Measurements from ENCODE around the gene SPOPL. TPM values are rescaled to one million over a fixed set of nuclear protein-coding genes. Genes with fewer than 3 reads are reported as not detected.

SPOPL gene
- polyA plus RNA-seq, 2 of the 4 experiments (the other 2 are of a cell fraction) = 7.2 to 16.9 TPM

DNA sequence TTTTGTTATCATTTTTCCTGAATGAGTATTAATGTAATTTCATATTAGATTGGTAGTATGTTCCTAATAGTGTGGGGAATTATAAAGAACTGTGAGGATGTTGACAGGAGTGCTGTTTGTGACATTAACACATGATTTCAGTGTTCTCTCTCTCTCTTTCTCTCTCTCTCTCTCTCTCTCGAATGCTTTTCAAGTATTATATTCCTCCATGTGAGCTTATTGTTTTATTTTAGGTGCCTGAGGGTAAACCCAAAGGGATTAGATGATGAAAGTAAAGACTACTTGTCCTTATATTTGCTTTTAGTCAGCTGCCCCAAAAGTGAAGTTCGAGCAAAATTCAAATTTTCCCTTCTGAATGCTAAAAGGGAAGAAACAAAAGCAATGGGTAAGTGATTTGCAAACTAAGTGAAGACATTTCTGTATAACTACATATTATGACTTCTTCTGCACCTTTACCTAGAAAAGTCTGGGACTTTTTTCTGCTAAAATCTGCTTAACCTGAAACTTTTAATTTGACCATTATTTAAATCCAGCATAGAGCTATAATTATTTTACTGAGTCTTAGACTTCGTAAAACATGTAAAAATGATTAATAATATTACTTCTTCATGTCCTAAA is 49.2 kb downstream of the SPOPL start:
- ChIA-PET POLR2A (no interaction called here), CTCF (no interaction called here)
- Histone ChIP-seq H3K9me3 (no peaks in the 10 kb centered on the region), H3K4me2 (no peak overlapping the region), H3K4me1 (no peaks in the 10 kb centered on the region), H3K4me3 (no peak overlapping the region), H3K27ac (no peak overlapping the region)
- FAIRE-seq (no peak), ATAC-seq (no peak), DNase-seq (ENCODE audit: low read depth in 1 of 2, low spot score in 1 of 2) (no peak)
- TF ChIP-seq RARB (CRISPR knock-in tag; IDR thresholded peaks at IDR 0.05) (no peak), FOSL2 (IDR thresholded peaks at IDR 0.05) (no peak), FOSL2 (CRISPR knock-in tag; IDR thresholded peaks at IDR 0.05) (no peak), KDM5A (IDR thresholded peaks at IDR 0.05) (no peak), ZC3H11A (IDR thresholded peaks at IDR 0.05) (no peak), JUNB (IDR thresholded peaks at IDR 0.05) (no peak), EHMT2 (IDR thresholded peaks at IDR 0.05; ENCODE audit: low read depth) (no peak), CBX2 (IDR thresholded peaks at IDR 0.05; ENCODE audit: borderline replicate concordance, low read depth) (no peak), CHD4 (IDR thresholded peaks at IDR 0.05; ENCODE audit: borderline replicate concordance) (no peak), RCOR1 (IDR thresholded peaks at IDR 0.05; ENCODE audit: low read depth, low read length) (no peak)
- TF ChIP-seq, protein P1, sequence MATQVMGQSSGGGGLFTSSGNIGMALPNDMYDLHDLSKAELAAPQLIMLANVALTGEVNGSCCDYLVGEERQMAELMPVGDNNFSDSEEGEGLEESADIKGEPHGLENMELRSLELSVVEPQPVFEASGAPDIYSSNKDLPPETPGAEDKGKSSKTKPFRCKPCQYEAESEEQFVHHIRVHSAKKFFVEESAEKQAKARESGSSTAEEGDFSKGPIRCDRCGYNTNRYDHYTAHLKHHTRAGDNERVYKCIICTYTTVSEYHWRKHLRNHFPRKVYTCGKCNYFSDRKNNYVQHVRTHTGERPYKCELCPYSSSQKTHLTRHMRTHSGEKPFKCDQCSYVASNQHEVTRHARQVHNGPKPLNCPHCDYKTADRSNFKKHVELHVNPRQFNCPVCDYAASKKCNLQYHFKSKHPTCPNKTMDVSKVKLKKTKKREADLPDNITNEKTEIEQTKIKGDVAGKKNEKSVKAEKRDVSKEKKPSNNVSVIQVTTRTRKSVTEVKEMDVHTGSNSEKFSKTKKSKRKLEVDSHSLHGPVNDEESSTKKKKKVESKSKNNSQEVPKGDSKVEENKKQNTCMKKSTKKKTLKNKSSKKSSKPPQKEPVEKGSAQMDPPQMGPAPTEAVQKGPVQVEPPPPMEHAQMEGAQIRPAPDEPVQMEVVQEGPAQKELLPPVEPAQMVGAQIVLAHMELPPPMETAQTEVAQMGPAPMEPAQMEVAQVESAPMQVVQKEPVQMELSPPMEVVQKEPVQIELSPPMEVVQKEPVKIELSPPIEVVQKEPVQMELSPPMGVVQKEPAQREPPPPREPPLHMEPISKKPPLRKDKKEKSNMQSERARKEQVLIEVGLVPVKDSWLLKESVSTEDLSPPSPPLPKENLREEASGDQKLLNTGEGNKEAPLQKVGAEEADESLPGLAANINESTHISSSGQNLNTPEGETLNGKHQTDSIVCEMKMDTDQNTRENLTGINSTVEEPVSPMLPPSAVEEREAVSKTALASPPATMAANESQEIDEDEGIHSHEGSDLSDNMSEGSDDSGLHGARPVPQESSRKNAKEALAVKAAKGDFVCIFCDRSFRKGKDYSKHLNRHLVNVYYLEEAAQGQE (IDR thresholded peaks at IDR 0.05) = no peak
- TF ChIP-seq, protein P2, sequence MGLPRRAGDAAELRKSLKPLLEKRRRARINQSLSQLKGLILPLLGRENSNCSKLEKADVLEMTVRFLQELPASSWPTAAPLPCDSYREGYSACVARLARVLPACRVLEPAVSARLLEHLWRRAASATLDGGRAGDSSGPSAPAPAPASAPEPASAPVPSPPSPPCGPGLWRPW (IDR thresholded peaks at IDR 0.05) = no peak
- WGBS (ENCODE audit: missing lambda C conversion rate) = 76% methylated on average over 3 of the region's 3 CpGs

DNA sequence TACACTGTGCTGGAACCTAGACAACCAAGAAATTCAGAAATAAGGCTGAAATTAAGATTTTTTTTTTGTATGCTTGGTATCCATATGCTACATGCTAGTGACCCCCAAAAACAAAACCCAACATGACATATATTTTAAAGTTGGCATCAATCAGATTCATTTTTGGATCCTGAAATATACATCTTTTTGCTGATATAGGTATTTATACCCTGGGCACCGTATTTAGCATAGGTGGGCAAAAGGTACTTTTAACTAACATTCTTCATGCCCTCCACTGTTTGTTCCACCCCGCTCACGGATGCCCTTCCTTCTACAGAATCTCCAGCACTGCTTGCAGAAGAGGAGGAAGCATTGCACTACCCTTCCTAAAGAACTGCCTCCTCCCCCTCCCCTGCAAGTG is 52.6 kb downstream of the SPOPL start:
- WGBS (ENCODE audit: missing lambda C conversion rate) = 92% methylated on average over 3 of the region's 3 CpGs
- H3K4me3 ChIP-seq = no peak overlapping the region
- ChIA-PET CTCF (interaction anchor here (0.7 kb wide), 1 partner anchor 10 kb away, joined by 3 read pairs; no protein-coding TSS in a partner anchor), POLR2A (no interaction called here)
- no peak overlapping the region for H3K4me2 ChIP-seq
- TF ChIP-seq MAFK (IDR thresholded peaks at IDR 0.05; ENCODE audit: partially characterized antibody) = peak; percentile 54
- no peak for TF ChIP-seq RCOR1 (IDR thresholded peaks at IDR 0.05; ENCODE audit: low read depth, low read length)
- ATAC-seq (no peak), FAIRE-seq (no peak), DNase-seq (ENCODE audit: low read depth in 1 of 2, low spot score in 1 of 2) (no peak)
- H3K9me3 ChIP-seq = no peaks in the 10 kb centered on the region
- no peaks in the 10 kb centered on the region for H3K4me1 ChIP-seq
- H3K27ac ChIP-seq = no peak overlapping the region

DNA sequence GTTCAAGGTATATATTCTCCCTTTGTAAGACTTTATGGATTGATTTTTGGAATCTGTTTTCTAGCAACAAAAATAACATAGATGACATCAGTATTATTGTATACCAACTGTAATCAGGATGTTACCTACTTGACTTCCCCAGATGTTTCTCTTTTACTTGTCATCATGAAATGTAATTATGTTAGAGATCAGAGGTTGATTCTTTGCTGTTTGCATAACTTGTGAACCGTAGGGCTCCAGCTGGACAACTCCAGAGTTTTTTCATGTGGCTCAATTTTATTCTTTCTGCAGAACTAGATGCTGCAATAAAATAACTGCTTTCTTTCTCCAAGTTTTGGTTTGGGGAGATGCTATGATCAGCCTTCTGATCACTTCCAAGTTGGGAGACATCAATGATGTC is 58.1 kb downstream of the SPOPL start:
- Histone ChIP-seq H3K4me1 (no peaks in the 10 kb centered on the region), H3K4me2 (no peak overlapping the region), H3K9me3 (no peaks in the 10 kb centered on the region), H3K27ac (no peak overlapping the region), H3K4me3 (no peak overlapping the region)
- 78% methylated on average over 1 of the region's 1 CpG for WGBS (ENCODE audit: missing lambda C conversion rate)
- DNase-seq (ENCODE audit: low read depth in 1 of 2, low spot score in 1 of 2) (no peak), ATAC-seq (no peak), FAIRE-seq (no peak)
- TF ChIP-seq BHLHE40 (IDR thresholded peaks at IDR 0.05; ENCODE audit: low read depth, low read length) (no peak), SREBF2 (IDR thresholded peaks at IDR 0.05) (no peak), RFX5 (IDR thresholded peaks at IDR 0.05) (no peak), ZFP36 (IDR thresholded peaks at IDR 0.05; ENCODE audit: borderline replicate concordance, partially characterized antibody) (no peak), EHMT2 (IDR thresholded peaks at IDR 0.05; ENCODE audit: low read depth) (no peak), ZSCAN20 (CRISPR knock-in tag; IDR thresholded peaks at IDR 0.05) (no peak), JUN (IDR thresholded peaks at IDR 0.05) (no peak), EP300 (IDR thresholded peaks at IDR 0.05) (no peak), CHD2 (IDR thresholded peaks at IDR 0.05; ENCODE audit: low read length, partially characterized antibody) (no peak)
- TF ChIP-seq, protein P3, sequence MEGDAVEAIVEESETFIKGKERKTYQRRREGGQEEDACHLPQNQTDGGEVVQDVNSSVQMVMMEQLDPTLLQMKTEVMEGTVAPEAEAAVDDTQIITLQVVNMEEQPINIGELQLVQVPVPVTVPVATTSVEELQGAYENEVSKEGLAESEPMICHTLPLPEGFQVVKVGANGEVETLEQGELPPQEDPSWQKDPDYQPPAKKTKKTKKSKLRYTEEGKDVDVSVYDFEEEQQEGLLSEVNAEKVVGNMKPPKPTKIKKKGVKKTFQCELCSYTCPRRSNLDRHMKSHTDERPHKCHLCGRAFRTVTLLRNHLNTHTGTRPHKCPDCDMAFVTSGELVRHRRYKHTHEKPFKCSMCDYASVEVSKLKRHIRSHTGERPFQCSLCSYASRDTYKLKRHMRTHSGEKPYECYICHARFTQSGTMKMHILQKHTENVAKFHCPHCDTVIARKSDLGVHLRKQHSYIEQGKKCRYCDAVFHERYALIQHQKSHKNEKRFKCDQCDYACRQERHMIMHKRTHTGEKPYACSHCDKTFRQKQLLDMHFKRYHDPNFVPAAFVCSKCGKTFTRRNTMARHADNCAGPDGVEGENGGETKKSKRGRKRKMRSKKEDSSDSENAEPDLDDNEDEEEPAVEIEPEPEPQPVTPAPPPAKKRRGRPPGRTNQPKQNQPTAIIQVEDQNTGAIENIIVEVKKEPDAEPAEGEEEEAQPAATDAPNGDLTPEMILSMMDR (IDR thresholded peaks at IDR 0.05) = no peak
- TF ChIP-seq, protein P2 (IDR thresholded peaks at IDR 0.05) = no peak
- POLR2A ChIA-PET = no interaction called here
- CTCF ChIA-PET = no interaction called here
